GM12891 (cell line): Measurements from ENCODE around the gene MAP2K7.

Experiments used
- PAX5 ChIP-seq: IDR thresholded peaks from 2 replicates; pipeline ENCODE4 v1.6.1; 2011; ENCODE audit warnings: low read length, moderate library complexity, mild to moderate bottlenecking; ENCODE audit not compliant: insufficient read depth, severe bottlenecking
- POLR2A ChIP-seq: IDR thresholded peaks from 2 replicates; pipeline ENCODE4 v1.6.1; 2011; ENCODE audit warnings: low read depth, low read length, control low read depth
- POLR2AphosphoS5 ChIP-seq: IDR thresholded peaks from 2 replicates; pipeline ENCODE4 v1.6.1; 2011; ENCODE audit warnings: low read depth, low read length, control low read depth
- POU2F2 ChIP-seq: IDR thresholded peaks from 2 replicates; pipeline ENCODE4 v1.6.1; 2011; ENCODE audit warnings: low read depth, mild to moderate bottlenecking, control low read depth, low read length, moderate library complexity
- SPI1 ChIP-seq: IDR thresholded peaks from 2 replicates; pipeline ENCODE4 v1.6.1; 2011; ENCODE audit warnings: low read depth, low read length, control low read depth
- TAF1 ChIP-seq: IDR thresholded peaks from 2 replicates; pipeline ENCODE4 v1.6.1; 2011; ENCODE audit warnings: low read depth, low read length, control low read depth

GRCh38 chr19:7899751-7900378 lies 3.8 kb upstream of the MAP2K7 start:
- TF ChIP-seq TAF1 (no peak), POLR2A (no peak), POLR2AphosphoS5 (no peak), SPI1 (no peak), POU2F2 (no peak), PAX5 (no peak)
